Measurements from ENCODE around the gene ABLIM1.

- no peak for TF ChIP-seq CTCF (IDR thresholded peaks at IDR 0.05; ENCODE audit: low read depth, low read length)
- no peak for TF ChIP-seq EZH2phosphoT487 (IDR thresholded peaks at IDR 0.05; ENCODE audit: low read depth)
Observed at GRCh38 chr10:114404171-114405010, 253.7 kb downstream of the ABLIM1 start, which contains the start of gene AFAP1L2.
